ENCODE results near the gene MIEN1.

The MIEN1 gene

DNA sequence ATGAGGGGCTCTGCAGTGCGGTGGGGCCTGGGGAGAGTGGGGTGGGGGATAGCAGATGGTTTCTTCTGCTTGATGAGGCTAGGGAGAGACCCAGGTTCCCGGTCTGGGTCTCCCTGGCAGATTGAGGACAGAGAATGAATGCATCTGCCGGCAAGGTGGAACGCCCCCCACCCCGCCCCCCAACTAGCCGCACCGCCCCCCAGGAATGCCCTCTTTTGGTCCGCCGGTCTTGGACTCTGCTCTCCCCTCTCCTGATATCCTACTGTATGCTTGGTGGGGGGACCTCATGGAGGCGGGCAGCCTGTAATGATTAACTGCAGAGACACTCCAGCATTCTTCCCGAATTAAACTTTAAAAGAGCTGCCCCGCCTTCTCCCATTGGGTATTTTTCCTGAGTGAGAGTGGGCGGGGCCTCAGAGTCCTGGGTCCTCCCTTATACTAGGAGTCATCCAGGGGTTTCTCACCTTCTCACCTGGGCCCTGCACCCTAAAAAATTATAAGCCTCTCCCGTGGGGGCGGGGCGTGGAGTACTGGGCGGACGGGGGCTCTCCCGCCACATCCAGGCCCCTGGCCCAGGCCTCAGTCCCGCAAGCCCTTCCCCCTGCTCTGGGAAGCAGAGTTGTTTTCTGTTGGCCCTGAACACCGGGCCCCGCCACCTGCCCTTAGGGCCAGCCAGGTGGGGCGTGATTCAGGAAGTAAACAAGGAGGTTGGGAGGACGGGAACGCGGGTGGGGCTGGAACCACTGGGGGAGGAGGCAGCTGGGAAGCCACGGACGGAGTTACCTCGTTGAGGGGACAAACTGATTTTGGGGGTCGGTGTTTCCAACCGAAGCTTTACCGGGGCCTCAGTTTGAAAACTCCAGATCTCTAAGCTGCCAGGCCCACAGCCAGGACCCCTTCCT, 8.9 kb upstream of the MIEN1 start:
- Histone ChIP-seq H3K4me3 (ENCODE audit: low read length) (peak overlapping the region; percentile 79), H3K27me3 (ENCODE audit: low read depth, low read length) (peaks cover 14% of the 10 kb centered on the region), H3K4me2 (ENCODE audit: low read length) (peak overlapping the region; percentile 87), H3K4me1 (ENCODE audit: low read length) (peaks cover 29% of the 10 kb centered on the region), H4K20me1 (ENCODE audit: insufficient read depth, low read length) (no peaks in the 10 kb centered on the region), H2AFZ (ENCODE audit: low read depth, low read length) (peak overlapping the region; percentile 52), H3K9me3 (ENCODE audit: insufficient read depth, low read length) (no peaks in the 10 kb centered on the region), H3K9ac (ENCODE audit: low read length) (peak overlapping the region; percentile 53), H3K36me3 (replicated peaks; ENCODE audit: low read depth, low read length) (no peaks in the 10 kb centered on the region), H3K27ac (ENCODE audit: low read length) (no peak overlapping the region), H3K79me2 (ENCODE audit: low read length) (no peaks in the 10 kb centered on the region)
- TF ChIP-seq, protein P1, sequence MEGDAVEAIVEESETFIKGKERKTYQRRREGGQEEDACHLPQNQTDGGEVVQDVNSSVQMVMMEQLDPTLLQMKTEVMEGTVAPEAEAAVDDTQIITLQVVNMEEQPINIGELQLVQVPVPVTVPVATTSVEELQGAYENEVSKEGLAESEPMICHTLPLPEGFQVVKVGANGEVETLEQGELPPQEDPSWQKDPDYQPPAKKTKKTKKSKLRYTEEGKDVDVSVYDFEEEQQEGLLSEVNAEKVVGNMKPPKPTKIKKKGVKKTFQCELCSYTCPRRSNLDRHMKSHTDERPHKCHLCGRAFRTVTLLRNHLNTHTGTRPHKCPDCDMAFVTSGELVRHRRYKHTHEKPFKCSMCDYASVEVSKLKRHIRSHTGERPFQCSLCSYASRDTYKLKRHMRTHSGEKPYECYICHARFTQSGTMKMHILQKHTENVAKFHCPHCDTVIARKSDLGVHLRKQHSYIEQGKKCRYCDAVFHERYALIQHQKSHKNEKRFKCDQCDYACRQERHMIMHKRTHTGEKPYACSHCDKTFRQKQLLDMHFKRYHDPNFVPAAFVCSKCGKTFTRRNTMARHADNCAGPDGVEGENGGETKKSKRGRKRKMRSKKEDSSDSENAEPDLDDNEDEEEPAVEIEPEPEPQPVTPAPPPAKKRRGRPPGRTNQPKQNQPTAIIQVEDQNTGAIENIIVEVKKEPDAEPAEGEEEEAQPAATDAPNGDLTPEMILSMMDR (IDR thresholded peaks at IDR 0.05; ENCODE audit: low read depth, low read length): no peak
- no peak for TF ChIP-seq EZH2phosphoT487 (IDR thresholded peaks at IDR 0.05; ENCODE audit: low read depth)

DNA sequence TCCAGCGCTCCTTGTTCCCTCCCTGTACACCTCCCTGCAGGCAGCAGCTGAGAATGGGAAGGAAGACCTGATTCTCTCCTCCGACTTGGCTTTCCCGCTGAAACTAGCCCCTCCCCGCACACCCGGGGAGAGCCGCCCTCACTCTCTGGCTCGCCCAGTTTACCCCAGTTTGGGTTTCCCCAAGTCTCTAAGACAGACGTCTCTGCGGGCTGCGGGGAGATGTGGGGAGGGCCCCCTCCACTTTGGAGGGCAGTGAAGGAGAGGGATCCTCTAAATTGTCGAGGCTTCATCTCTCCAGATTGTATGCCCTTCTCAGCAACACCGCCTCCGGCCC, 8.2 kb upstream of the MIEN1 start:
- no peaks in the 10 kb centered on the region for H3K79me2 ChIP-seq (ENCODE audit: low read length)
- no peaks in the 10 kb centered on the region for H3K9me3 ChIP-seq (ENCODE audit: insufficient read depth, low read length)
- peaks cover 14% of the 10 kb centered on the region for H3K27me3 ChIP-seq (ENCODE audit: low read depth, low read length)
- H3K4me1 ChIP-seq (ENCODE audit: low read length): peaks cover 29% of the 10 kb centered on the region
- H3K27ac ChIP-seq (ENCODE audit: low read length): no peak overlapping the region
- peak overlapping the region; percentile 52 for H2AFZ ChIP-seq (ENCODE audit: low read depth, low read length)
- H4K20me1 ChIP-seq (ENCODE audit: insufficient read depth, low read length): no peaks in the 10 kb centered on the region
- peak overlapping the region; percentile 87 for H3K4me2 ChIP-seq (ENCODE audit: low read length)
- H3K4me3 ChIP-seq (ENCODE audit: low read length): peak overlapping the region; percentile 79
- H3K9ac ChIP-seq (ENCODE audit: low read length): peak overlapping the region; percentile 53
- TF ChIP-seq EZH2phosphoT487 (IDR thresholded peaks at IDR 0.05; ENCODE audit: low read depth): no peak
- TF ChIP-seq, protein P1 (IDR thresholded peaks at IDR 0.05; ENCODE audit: low read depth, low read length): no peak
- no peaks in the 10 kb centered on the region for H3K36me3 ChIP-seq (replicated peaks; ENCODE audit: low read depth, low read length)

DNA sequence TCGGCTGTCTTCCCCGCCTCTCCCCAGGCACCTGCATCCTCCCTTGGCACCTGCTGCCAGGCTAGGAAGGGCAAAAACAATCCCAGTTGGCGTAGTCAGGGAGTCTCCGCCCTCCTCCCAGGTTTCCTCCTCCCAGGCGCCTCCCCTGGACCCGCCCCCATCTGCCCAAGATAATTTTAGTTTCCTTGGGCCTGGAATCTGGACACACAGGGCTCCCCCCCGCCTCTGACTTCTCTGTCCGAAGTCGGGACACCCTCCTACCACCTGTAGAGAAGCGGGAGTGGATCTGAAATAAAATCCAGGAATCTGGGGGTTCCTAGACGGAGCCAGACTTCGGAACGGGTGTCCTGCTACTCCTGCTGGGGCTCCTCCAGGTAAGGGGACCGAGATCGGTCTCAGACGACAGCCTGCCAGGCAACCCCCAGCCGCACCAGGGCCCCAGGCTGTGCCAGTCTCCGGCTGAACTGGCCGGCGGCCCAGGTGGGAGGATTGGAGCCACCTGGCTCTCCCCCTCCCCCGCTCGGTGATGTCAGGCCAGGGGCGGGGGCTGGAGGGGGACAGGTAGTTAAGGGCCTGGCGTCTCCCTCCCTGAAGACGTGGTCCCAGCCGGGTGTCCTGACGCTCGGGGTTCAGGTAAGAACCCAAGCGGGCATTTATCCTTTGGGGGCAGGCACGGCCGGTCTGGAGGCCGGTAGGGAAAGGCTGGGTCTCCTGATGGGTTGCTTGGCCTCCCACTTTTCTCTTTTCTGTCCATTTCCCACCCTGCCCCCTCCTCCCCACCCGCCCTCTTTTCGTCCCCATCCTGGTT, 7.6 kb upstream of the MIEN1 start, which contains the start of gene GRB7:
GRB7 (plus strand) TSS at position 179 of the 808 bp plus-strand sequence. CDS start 4,364 bp downstream, outside the sequence.
- Histone ChIP-seq H3K4me3 (ENCODE audit: low read length) (peak within 1 kb of the TSS; percentile 79), H3K9me3 (ENCODE audit: insufficient read depth, low read length) (no peaks in the 10 kb centered on the region), H3K27ac (ENCODE audit: low read length) (no peak within 1 kb of the TSS), H3K4me2 (ENCODE audit: low read length) (peak within 1 kb of the TSS; percentile 87), H4K20me1 (ENCODE audit: insufficient read depth, low read length) (no peaks in the 10 kb centered on the region), H2AFZ (ENCODE audit: low read depth, low read length) (peak within 1 kb of the TSS; percentile 78), H3K9ac (ENCODE audit: low read length) (peak within 1 kb of the TSS; percentile 53), H3K27me3 (ENCODE audit: low read depth, low read length) (peaks cover 14% of the 10 kb centered on the region), H3K79me2 (ENCODE audit: low read length) (no peaks in the 10 kb centered on the region), H3K36me3 (replicated peaks; ENCODE audit: low read depth, low read length) (no peaks in the 10 kb centered on the region), H3K4me1 (ENCODE audit: low read length) (peaks cover 29% of the 10 kb centered on the region)
- no peak for TF ChIP-seq EZH2phosphoT487 (IDR thresholded peaks at IDR 0.05; ENCODE audit: low read depth)
- TF ChIP-seq, protein P1 (IDR thresholded peaks at IDR 0.05; ENCODE audit: low read depth, low read length): no peak

Data from OCI-LY3 (cell line).